ENCODE results near the gene LONP2. TPM values are rescaled to one million over a fixed set of nuclear protein-coding genes. Genes with fewer than 3 reads are reported as not detected.

LONP2 gene
- polyA plus RNA-seq, 3 donors, result 21.5 to 35.6 (median 26.0) TPM

GRCh38 chr16:48203974-48204824, 39.9 kb upstream of the LONP2 start:
- TF ChIP-seq, protein P1, sequence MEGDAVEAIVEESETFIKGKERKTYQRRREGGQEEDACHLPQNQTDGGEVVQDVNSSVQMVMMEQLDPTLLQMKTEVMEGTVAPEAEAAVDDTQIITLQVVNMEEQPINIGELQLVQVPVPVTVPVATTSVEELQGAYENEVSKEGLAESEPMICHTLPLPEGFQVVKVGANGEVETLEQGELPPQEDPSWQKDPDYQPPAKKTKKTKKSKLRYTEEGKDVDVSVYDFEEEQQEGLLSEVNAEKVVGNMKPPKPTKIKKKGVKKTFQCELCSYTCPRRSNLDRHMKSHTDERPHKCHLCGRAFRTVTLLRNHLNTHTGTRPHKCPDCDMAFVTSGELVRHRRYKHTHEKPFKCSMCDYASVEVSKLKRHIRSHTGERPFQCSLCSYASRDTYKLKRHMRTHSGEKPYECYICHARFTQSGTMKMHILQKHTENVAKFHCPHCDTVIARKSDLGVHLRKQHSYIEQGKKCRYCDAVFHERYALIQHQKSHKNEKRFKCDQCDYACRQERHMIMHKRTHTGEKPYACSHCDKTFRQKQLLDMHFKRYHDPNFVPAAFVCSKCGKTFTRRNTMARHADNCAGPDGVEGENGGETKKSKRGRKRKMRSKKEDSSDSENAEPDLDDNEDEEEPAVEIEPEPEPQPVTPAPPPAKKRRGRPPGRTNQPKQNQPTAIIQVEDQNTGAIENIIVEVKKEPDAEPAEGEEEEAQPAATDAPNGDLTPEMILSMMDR (IDR thresholded peaks at IDR 0.05), result no peak

GRCh38 chr16:48204825-48205151, 39.3 kb upstream of the LONP2 start:
- H3K9me3 Mint-ChIP-seq, result no peaks in the 10 kb centered on the region
- Histone ChIP-seq H3K4me3 (replicated peaks in 1 of 3; ENCODE audit: low read depth in 2 of 3, low read length in 3 of 3) (no peak overlapping the region), H3K27me3 (ENCODE audit: control insufficient read depth in 2 of 2, insufficient read depth in 2 of 2, low read length in 2 of 2) (no peaks in the 10 kb centered on the region), H3K36me3 (replicated peaks in 1 of 2; ENCODE audit: control insufficient read depth in 1 of 2, insufficient read depth in 2 of 2, low read length in 2 of 2) (no peaks in the 10 kb centered on the region), H3K9ac (ENCODE audit: insufficient read depth, low read length, poor library complexity, severe bottlenecking) (no peak overlapping the region), H3K79me2 (ENCODE audit: insufficient read depth, low read length) (no peaks in the 10 kb centered on the region), H2AFZ (ENCODE audit: insufficient read depth, low read depth, low read length, poor library complexity, severe bottlenecking) (no peak overlapping the region), H3K4me2 (replicated peaks; ENCODE audit: extremely low read depth, low read length, poor library complexity, severe bottlenecking) (no peak overlapping the region), H4K20me1 (ENCODE audit: insufficient read depth, low read length) (no peaks in the 10 kb centered on the region), H3K9me3 (replicated peaks in 1 of 2; ENCODE audit: control insufficient read depth in 1 of 2, insufficient read depth in 1 of 2, low read length in 2 of 2) (no peaks in the 10 kb centered on the region), H3K4me1 (ENCODE audit: control insufficient read depth in 1 of 2, insufficient read depth in 2 of 2, low read length in 2 of 2) (peaks cover 5 to 6% of the 10 kb centered on the region in 2 donors), H3K27ac (ENCODE audit: low read depth in 1 of 2, low read length in 2 of 2) (no peak overlapping the region)
- no peak overlapping the region for H3K4me3 Mint-ChIP-seq
- H3K4me1 Mint-ChIP-seq, result peaks cover 8% of the 10 kb centered on the region
- TF ChIP-seq, protein P1 (IDR thresholded peaks at IDR 0.05), result no peak
- no peak overlapping the region for H3K27ac Mint-ChIP-seq
- intact Hi-C loops (cut with micrococcal nuclease), result no loop called here
- peaks cover 8 to 11% (median 9%) of the 10 kb centered on the region in 3 donors for H3K27me3 Mint-ChIP-seq (ENCODE audit: low read depth in 3 of 3)
- H3K36me3 Mint-ChIP-seq, result no peaks in the 10 kb centered on the region
- no CpG with 5 or more reads among the region's 6 CpGs for WGBS (ENCODE audit: insufficient coverage)
- DNase-seq, result no peak

More at GRCh38 chr16:48203974-48204824, 39.9 kb upstream of the LONP2 start:
- H3K79me2 ChIP-seq (ENCODE audit: insufficient read depth, low read length), result no peaks in the 10 kb centered on the region
- H3K27ac ChIP-seq (ENCODE audit: low read depth in 1 of 2, low read length in 2 of 2), result no peak overlapping the region
- no peak overlapping the region for H3K4me3 ChIP-seq (replicated peaks in 1 of 3; ENCODE audit: low read depth in 2 of 3, low read length in 3 of 3)
- H3K4me3 Mint-ChIP-seq, result no peak overlapping the region
- no peaks in the 10 kb centered on the region for H3K36me3 ChIP-seq (replicated peaks in 1 of 2; ENCODE audit: control insufficient read depth in 1 of 2, insufficient read depth in 2 of 2, low read length in 2 of 2)
- no peaks in the 10 kb centered on the region for H3K36me3 Mint-ChIP-seq
- DNase-seq, result no peak
- no peaks in the 10 kb centered on the region for H4K20me1 ChIP-seq (ENCODE audit: insufficient read depth, low read length)
- H3K9me3 Mint-ChIP-seq, result no peaks in the 10 kb centered on the region
- peaks cover 8 to 9% (median 9%) of the 10 kb centered on the region in 3 donors for H3K27me3 Mint-ChIP-seq (ENCODE audit: low read depth in 3 of 3)
- WGBS (ENCODE audit: insufficient coverage), result 98% methylated on average over 6 of the region's 8 CpGs
- H3K27me3 ChIP-seq (ENCODE audit: control insufficient read depth in 2 of 2, insufficient read depth in 2 of 2, low read length in 2 of 2), result no peaks in the 10 kb centered on the region
- H3K4me2 ChIP-seq (replicated peaks; ENCODE audit: extremely low read depth, low read length, poor library complexity, severe bottlenecking), result no peak overlapping the region
- intact Hi-C loops (cut with micrococcal nuclease), result no loop called here
- H3K9ac ChIP-seq (ENCODE audit: insufficient read depth, low read length, poor library complexity, severe bottlenecking), result no peak overlapping the region
- H3K9me3 ChIP-seq (replicated peaks in 1 of 2; ENCODE audit: control insufficient read depth in 1 of 2, insufficient read depth in 1 of 2, low read length in 2 of 2), result no peaks in the 10 kb centered on the region
- H3K4me1 ChIP-seq (ENCODE audit: control insufficient read depth in 1 of 2, insufficient read depth in 2 of 2, low read length in 2 of 2), result peaks cover 5 to 6% of the 10 kb centered on the region in 2 donors
- peak overlapping the region in 1 of 7 donors; percentile 75 for H3K27ac Mint-ChIP-seq
- no peak overlapping the region for H2AFZ ChIP-seq (ENCODE audit: insufficient read depth, low read depth, low read length, poor library complexity, severe bottlenecking)
- peaks cover 8% of the 10 kb centered on the region for H3K4me1 Mint-ChIP-seq
